ENCODE measurements around the gene LAMA2.
A peak's percentile ranks its signal among the peaks of the same experiment; 100 is the strongest.

The LAMA2 gene

GRCh38 chr6:129500958-129501739 lies 618.2 kb downstream of the LAMA2 start:
- no peak overlapping the region; the same call in 1 of the 2 replicates for H3K27ac ChIP-seq
- no peak overlapping the region for H3K9ac ChIP-seq (ENCODE audit: insufficient read length)

DNA sequence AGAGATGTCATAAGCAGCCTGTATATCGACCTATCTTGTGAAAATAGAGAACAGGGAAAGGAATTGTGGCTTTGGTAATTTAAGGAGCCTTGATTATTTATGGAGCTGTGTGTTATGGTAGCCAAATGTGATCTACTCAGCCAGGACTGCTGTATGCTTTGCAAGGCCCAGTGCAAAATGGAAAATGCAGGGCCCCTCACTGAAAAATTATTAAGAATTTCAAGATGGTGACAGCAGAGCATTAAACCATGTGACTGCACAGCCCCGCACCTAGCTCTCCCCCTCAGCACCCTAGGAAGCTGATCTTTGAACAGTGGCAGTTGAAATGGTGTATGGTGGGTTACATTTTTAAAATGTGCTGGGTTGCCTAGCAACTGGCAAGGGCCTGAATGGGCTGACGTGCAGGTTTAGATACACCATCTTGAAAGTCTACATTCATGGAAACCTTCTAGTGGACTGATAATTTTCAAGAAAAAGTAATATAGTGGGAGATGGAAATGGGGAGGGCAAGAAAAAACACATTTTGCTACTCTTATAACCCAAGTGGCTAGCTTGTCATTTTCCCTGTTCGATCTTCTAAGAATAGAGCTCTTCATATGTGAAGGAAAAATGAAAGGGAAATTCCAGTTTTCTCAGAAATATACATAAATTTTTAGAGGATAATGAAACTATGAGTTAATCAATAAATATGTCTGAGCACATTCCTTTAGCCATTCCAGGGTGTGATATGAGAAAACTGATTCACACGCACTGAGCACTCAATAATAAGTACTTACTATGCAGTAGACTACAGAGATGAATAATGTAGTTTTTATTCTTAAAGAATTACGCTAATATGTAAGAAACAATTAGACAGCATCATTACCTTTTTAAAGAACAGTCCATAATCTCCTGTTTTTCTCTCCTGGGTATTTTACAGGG lies 619.1 kb downstream of the LAMA2 start:
- Histone ChIP-seq H3K4me3 (no peak overlapping the region), H3K9me3 (ENCODE audit: low read depth, low read length) (no peaks in the 10 kb centered on the region), H3K27ac (no peak overlapping the region), H3K36me3 (ENCODE audit: insufficient read depth, low read length) (no peaks in the 10 kb centered on the region), H3K9ac (ENCODE audit: insufficient read length) (no peak overlapping the region)
- no peak for TF ChIP-seq EZH2 (IDR thresholded peaks at IDR 0.05)
- no peak for TF ChIP-seq POLR2AphosphoS5 (IDR thresholded peaks at IDR 0.05; ENCODE audit: borderline replicate concordance, low read depth, low read length)
- TF ChIP-seq FOXP2 (optimal IDR thresholded peaks at IDR 0.05; ENCODE audit: control extremely low read depth, extremely low read length, insufficient read depth): no peak
- DNase-seq (ENCODE audit: low read depth, low spot score): no peak

More at GRCh38 chr6:129500958-129501739, 618.2 kb downstream of the LAMA2 start:
- DNase-seq (ENCODE audit: low read depth, low spot score): no peak
- no peak overlapping the region for H3K4me3 ChIP-seq
- H3K36me3 ChIP-seq (ENCODE audit: insufficient read depth, low read length): no peaks in the 10 kb centered on the region
- H3K9me3 ChIP-seq (ENCODE audit: low read depth, low read length): no peaks in the 10 kb centered on the region
- 0 out of 2 replicates have a peak, but pooled peaks have one; percentile 16 for TF ChIP-seq POLR2AphosphoS5 (IDR thresholded peaks at IDR 0.05; ENCODE audit: borderline replicate concordance, low read depth, low read length)
- no peak for TF ChIP-seq FOXP2 (optimal IDR thresholded peaks at IDR 0.05; ENCODE audit: control extremely low read depth, extremely low read length, insufficient read depth)

- no peak for DNase-seq (ENCODE audit: low read depth, low spot score)
- H3K9ac ChIP-seq (ENCODE audit: insufficient read length): no peak overlapping the region
- no peak overlapping the region for H3K27ac ChIP-seq
These were observed 621.5 kb downstream of the LAMA2 start for GRCh38 chr6:129504456-129504855.

DNA sequence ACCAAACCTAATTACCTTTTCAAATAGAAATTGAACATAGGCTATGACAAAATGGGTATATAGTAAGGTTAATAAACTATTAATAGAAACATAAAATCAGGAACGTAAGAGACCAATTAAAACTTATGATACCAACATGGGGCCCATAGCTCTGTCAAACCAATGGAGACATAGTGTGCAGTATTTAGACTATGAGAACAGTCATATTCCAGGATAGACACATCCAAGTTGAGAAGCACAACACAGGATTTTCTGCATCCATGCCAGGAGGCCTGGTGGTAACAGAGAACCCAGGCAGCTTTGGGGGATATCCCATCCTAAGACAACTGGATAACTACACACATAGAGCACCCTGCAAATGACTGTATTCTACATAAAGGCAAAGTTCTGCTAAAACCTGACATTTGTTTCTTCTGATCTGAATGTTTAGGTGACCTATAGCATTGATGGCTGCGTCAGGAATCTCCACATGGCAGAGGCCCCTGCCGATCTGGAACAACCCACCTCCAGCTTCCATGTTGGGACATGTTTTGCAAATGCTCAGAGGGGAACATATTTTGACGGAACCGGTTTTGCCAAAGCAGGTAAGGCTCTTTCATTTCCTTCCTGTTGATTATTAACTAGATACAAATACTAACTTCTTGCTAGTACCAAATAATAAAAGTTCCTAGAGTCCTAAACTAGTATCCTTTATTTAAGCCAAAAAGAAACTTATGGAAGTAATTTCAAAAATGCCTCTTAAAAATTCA lies 624.3 kb downstream of the LAMA2 start:
- TF ChIP-seq FOXP2 (optimal IDR thresholded peaks at IDR 0.05; ENCODE audit: control extremely low read depth, extremely low read length, insufficient read depth): no peak
- TF ChIP-seq EZH2 (IDR thresholded peaks at IDR 0.05): no peak
- no peak for TF ChIP-seq POLR2AphosphoS5 (IDR thresholded peaks at IDR 0.05; ENCODE audit: borderline replicate concordance, low read depth, low read length)
- Histone ChIP-seq H3K4me3 (no peak overlapping the region), H3K9ac (ENCODE audit: insufficient read length) (no peak overlapping the region), H3K9me3 (ENCODE audit: low read depth, low read length) (no peaks in the 10 kb centered on the region), H3K36me3 (ENCODE audit: insufficient read depth, low read length) (no peaks in the 10 kb centered on the region), H3K27ac (no peak overlapping the region)
- no peak for DNase-seq (ENCODE audit: low read depth, low spot score)

More at GRCh38 chr6:129504456-129504855, 621.5 kb downstream of the LAMA2 start:
- Histone ChIP-seq H3K9me3 (ENCODE audit: low read depth, low read length) (no peaks in the 10 kb centered on the region), H3K36me3 (ENCODE audit: insufficient read depth, low read length) (no peaks in the 10 kb centered on the region), H3K4me3 (no peak overlapping the region)
- TF ChIP-seq FOXP2 (optimal IDR thresholded peaks at IDR 0.05; ENCODE audit: control extremely low read depth, extremely low read length, insufficient read depth) (no peak), EZH2 (IDR thresholded peaks at IDR 0.05) (no peak), POLR2AphosphoS5 (IDR thresholded peaks at IDR 0.05; ENCODE audit: borderline replicate concordance, low read depth, low read length) (no peak)

DNA sequence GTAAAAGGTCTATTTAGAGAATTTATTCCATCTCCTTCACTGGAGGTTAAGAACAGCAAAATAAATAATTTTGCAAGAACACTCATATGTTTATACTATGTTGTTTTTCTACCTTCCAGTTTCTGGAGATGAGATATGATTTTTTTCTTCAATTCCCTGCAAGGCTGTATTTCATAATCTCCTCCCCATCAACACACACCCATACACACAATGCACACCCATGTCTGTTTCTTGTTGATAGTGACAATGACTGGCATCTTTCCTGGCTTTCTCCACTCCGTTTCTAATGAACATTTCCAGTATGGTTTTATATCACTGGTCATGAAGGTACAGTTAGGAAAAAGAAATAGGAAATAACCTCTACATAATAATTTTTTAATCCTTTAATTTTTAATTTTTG lies 624.9 kb downstream of the LAMA2 start:
- TF ChIP-seq POLR2AphosphoS5 (IDR thresholded peaks at IDR 0.05; ENCODE audit: borderline replicate concordance, low read depth, low read length): no peak
- TF ChIP-seq FOXP2 (optimal IDR thresholded peaks at IDR 0.05; ENCODE audit: control extremely low read depth, extremely low read length, insufficient read depth): no peak
- TF ChIP-seq EZH2 (IDR thresholded peaks at IDR 0.05): no peak
- H3K27ac ChIP-seq: no peak overlapping the region
- H3K36me3 ChIP-seq (ENCODE audit: insufficient read depth, low read length): no peaks in the 10 kb centered on the region
- no peak for DNase-seq (ENCODE audit: low read depth, low spot score)
- H3K4me3 ChIP-seq: no peak overlapping the region
- no peak overlapping the region for H3K9ac ChIP-seq (ENCODE audit: insufficient read length)
- no peaks in the 10 kb centered on the region for H3K9me3 ChIP-seq (ENCODE audit: low read depth, low read length)

DNA sequence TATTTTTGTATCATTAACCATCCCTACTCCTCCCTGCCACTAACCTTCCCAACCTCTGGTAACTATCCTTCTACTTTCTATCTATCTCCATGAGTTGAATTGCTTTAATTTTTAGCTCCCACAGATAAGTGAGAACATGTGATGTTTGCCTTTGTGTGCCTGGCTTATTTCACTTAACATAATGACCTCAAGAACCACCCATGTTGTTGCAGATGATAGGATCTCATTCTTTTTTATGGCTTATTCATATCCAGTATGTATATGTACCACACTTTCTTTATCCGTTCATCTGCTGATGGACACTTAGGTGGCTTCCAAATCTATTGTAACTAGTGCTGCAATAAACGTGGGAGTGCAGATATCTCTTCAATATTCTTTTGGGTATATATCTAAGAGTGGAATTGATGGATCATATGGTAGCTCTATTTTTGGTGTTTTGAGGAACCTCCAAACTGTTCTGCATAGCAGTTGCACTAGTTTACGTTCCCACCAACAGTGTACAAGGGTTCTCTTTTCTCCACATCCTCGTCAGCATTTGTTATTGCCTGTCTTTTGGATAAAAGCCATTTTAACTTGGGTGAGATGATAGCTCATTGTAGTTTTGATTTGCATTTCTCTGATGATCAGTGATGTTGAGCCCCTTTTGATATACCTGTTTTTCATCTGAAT lies 625.7 kb downstream of the LAMA2 start:
- Histone ChIP-seq H3K9me3 (ENCODE audit: low read depth, low read length) (no peaks in the 10 kb centered on the region), H3K27ac (no peak overlapping the region), H3K9ac (ENCODE audit: insufficient read length) (no peak overlapping the region), H3K4me3 (no peak overlapping the region), H3K36me3 (ENCODE audit: insufficient read depth, low read length) (no peaks in the 10 kb centered on the region)
- no peak for TF ChIP-seq POLR2AphosphoS5 (IDR thresholded peaks at IDR 0.05; ENCODE audit: borderline replicate concordance, low read depth, low read length)
- TF ChIP-seq EZH2 (IDR thresholded peaks at IDR 0.05): no peak
- no peak for TF ChIP-seq FOXP2 (optimal IDR thresholded peaks at IDR 0.05; ENCODE audit: control extremely low read depth, extremely low read length, insufficient read depth)
- DNase-seq (ENCODE audit: low read depth, low spot score): no peak

DNA sequence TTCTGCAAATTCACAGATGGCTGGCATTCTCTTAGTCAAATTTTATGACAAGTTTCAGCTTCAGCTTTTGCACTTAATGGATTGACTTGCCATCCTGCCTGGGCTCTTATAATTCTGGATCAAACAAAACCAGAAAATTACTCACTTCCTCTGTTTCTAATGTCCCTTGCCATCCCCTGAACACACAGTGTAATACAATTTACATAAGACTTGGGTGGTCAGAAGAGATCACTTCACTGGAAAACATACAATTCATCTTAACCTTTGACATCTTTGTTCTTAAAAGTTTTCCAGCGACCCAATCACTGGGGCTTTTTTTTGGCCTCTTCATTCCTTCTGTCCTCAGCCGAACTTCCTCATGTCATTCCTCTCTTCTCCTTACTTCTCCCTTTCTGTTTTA lies 628.0 kb downstream of the LAMA2 start:
- H3K36me3 ChIP-seq (ENCODE audit: insufficient read depth, low read length): no peaks in the 10 kb centered on the region
- TF ChIP-seq EZH2 (IDR thresholded peaks at IDR 0.05) (no peak), FOXP2 (optimal IDR thresholded peaks at IDR 0.05; ENCODE audit: control extremely low read depth, extremely low read length, insufficient read depth) (no peak), POLR2AphosphoS5 (IDR thresholded peaks at IDR 0.05; ENCODE audit: borderline replicate concordance, low read depth, low read length) (no peak)
- no peak overlapping the region for H3K27ac ChIP-seq
- H3K9me3 ChIP-seq (ENCODE audit: low read depth, low read length): no peaks in the 10 kb centered on the region
- H3K4me3 ChIP-seq: no peak overlapping the region
- H3K9ac ChIP-seq (ENCODE audit: insufficient read length): no peak overlapping the region
- no peak for DNase-seq (ENCODE audit: low read depth, low spot score)

Data from SK-N-MC (cell line).